Ovary (tissue), 3 donors: ENCODE measurements around the gene PRSS1.

Source experiments
- EP300 ChIP-seq: sonication (generic); formaldehyde crosslinking; IDR thresholded peaks from one replicate; pipeline ENCODE4 v1.6.1; 2017; ENCODE audit warnings: antibody characterized with exemption
- TF ChIP-seq, protein P1 (sequence below), 3 donors: fragments of 450-650 bp in 2 of 3; fragments of 200-600 bp in 1 of 3; IDR thresholded peaks; one replicate each; pipeline versions ENCODE4 v1.5.1 to v1.8.0; 2016 to 2022; ENCODE audit warnings: antibody characterized with exemption in 3 of 3, mild to moderate bottlenecking in 1 of 3
- donor health status: DM: no; HTN: no; CAD: no.

GRCh38 chr7:142720172-142720773 lies 29.0 kb upstream of the PRSS1 start:
- TF ChIP-seq, protein P1, sequence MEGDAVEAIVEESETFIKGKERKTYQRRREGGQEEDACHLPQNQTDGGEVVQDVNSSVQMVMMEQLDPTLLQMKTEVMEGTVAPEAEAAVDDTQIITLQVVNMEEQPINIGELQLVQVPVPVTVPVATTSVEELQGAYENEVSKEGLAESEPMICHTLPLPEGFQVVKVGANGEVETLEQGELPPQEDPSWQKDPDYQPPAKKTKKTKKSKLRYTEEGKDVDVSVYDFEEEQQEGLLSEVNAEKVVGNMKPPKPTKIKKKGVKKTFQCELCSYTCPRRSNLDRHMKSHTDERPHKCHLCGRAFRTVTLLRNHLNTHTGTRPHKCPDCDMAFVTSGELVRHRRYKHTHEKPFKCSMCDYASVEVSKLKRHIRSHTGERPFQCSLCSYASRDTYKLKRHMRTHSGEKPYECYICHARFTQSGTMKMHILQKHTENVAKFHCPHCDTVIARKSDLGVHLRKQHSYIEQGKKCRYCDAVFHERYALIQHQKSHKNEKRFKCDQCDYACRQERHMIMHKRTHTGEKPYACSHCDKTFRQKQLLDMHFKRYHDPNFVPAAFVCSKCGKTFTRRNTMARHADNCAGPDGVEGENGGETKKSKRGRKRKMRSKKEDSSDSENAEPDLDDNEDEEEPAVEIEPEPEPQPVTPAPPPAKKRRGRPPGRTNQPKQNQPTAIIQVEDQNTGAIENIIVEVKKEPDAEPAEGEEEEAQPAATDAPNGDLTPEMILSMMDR (IDR thresholded peaks at IDR 0.05): no peak
- TF ChIP-seq EP300: no peak
